Neural cell (in vitro differentiated cells): ENCODE results near the gene DGCR6L. TPM values are rescaled to one million over a fixed set of nuclear protein-coding genes. Genes with fewer than 3 reads are reported as not detected.
"Not testable (repeated sequence)": the region's sequence is repeated elsewhere in the genome, so short reads cannot be mapped to it uniquely, and the experiment has no call there.

Experiments
- H2AFZ ChIP-seq: fragments of 200-600, 300-800 bp; sonication (generic), shearing (Covaris generic); 2 replicates; pipeline ENCODE4 v1.6.0; 2014; ENCODE audit warnings: low read depth, mild to moderate bottlenecking, antibody characterized with exemption, low read length, moderate library complexity
- H3F3A ChIP-seq: fragments of 200-600 bp; shearing (Covaris generic); 2 replicates; pipeline ENCODE4 v1.6.1; 2016; ENCODE audit warnings: mild to moderate bottlenecking, moderate library complexity, mixed read lengths, antibody characterized with exemption, low read length; ENCODE audit not compliant: insufficient read depth, poor library complexity, severe bottlenecking
- H3K27ac ChIP-seq: fragments of 200-600, 300-800 bp; sonication (generic), shearing (Covaris generic); 2 replicates; pipeline ENCODE4 v1.5.1; 2014; ENCODE audit warnings: mild to moderate bottlenecking, low read length, moderate library complexity
- H3K27me3 ChIP-seq: fragments of 300-800, 200-600 bp; sonication (generic), shearing (Covaris generic); 2 replicates; pipeline ENCODE4 v1.6.0; 2014; ENCODE audit warnings: mild to moderate bottlenecking, low read depth, low read length, moderate library complexity; ENCODE audit not compliant: insufficient read depth
- H3K36me3 ChIP-seq: fragments of 300-800, 200-600 bp; sonication (generic), shearing (Covaris generic); 2 replicates; pipeline ENCODE4 v1.5.1; 2014; ENCODE audit warnings: mild to moderate bottlenecking, antibody characterized with exemption, low read length, moderate library complexity; ENCODE audit not compliant: insufficient read depth
- H3K4me2 ChIP-seq: fragments of 300-800, 200-600 bp; sonication (generic), shearing (Covaris generic); 2 replicates; pipeline ENCODE4 v1.6.0; 2014; ENCODE audit warnings: mild to moderate bottlenecking, low read length
- H3K4me3 ChIP-seq: fragments of 300-800, 200-600 bp; sonication (generic), shearing (Covaris generic); 2 replicates; pipeline ENCODE4 v1.5.1; 2014; ENCODE audit warnings: mild to moderate bottlenecking, low read length, moderate library complexity
- H3K79me2 ChIP-seq: fragments of 200-600 bp; shearing (Covaris generic); replicated peaks from 2 replicates; pipeline ENCODE4 v1.6.0; 2014; ENCODE audit warnings: mild to moderate bottlenecking, low read length, moderate library complexity; ENCODE audit not compliant: insufficient read depth
- H3K9ac ChIP-seq: fragments of 300-800, 200-600 bp; sonication (generic), shearing (Covaris generic); 2 replicates; pipeline ENCODE4 v1.6.1; 2016; ENCODE audit warnings: mild to moderate bottlenecking, low read length, mixed read lengths
- H3K9me2 ChIP-seq: fragments of 200-600 bp; shearing (Covaris generic); 2 replicates; pipeline ENCODE4 v1.6.1; 2016; ENCODE audit warnings: mild to moderate bottlenecking, low read length, mixed read lengths; ENCODE audit not compliant: insufficient read depth
- H3K9me3 ChIP-seq: fragments of 200-600, 300-800 bp; sonication (generic), shearing (Covaris generic); 2 replicates; pipeline ENCODE4 v1.6.1; 2016; ENCODE audit warnings: mild to moderate bottlenecking, mixed run types, low read length, moderate library complexity, mixed read lengths
- H4K20me1 ChIP-seq: fragments of 200-600 bp; shearing (Covaris generic); 2 replicates; pipeline ENCODE4 v1.6.1; 2016; ENCODE audit warnings: mild to moderate bottlenecking, mixed run types; ENCODE audit not compliant: insufficient read depth
- EZH2 ChIP-seq: fragments of 200-600, 300-800 bp; shearing (Covaris generic), sonication (generic); IDR thresholded peaks from 2 replicates; pipeline ENCODE4 v1.6.1; 2014; ENCODE audit warnings: antibody characterized with exemption, low read length, borderline replicate concordance, mild to moderate bottlenecking; ENCODE audit not compliant: insufficient read depth, poor library complexity, severe bottlenecking
- MXI1 ChIP-seq: fragments of 450-650 bp; conservative IDR thresholded peaks from 2 replicates; pipeline ENCODE4 v1.6.1; 2014; ENCODE audit warnings: antibody characterized with exemption, mild to moderate bottlenecking; ENCODE audit not compliant: poor library complexity, severe bottlenecking
- REST ChIP-seq: IDR thresholded peaks from 2 replicates; pipeline ENCODE4 v1.6.1; 2012; ENCODE audit warnings: borderline replicate concordance
- SMC3 ChIP-seq: fragments of 450-650 bp; conservative IDR thresholded peaks from 2 replicates; pipeline ENCODE4 v1.6.1; 2014; ENCODE audit warnings: antibody characterized with exemption, mild to moderate bottlenecking, moderate library complexity; ENCODE audit not compliant: poor library complexity
- TAF1 ChIP-seq: IDR thresholded peaks from 2 replicates; pipeline ENCODE4 v1.6.1; 2012; ENCODE audit warnings: low read depth
- polyA plus RNA-seq: library from polyadenylated mRNA; depleted of rRNA; stranded (reverse); fragments of >200 nt; gene quantifications from 2 replicates; pipeline ENCODE4 v1.2.3, GENCODE V29; 2014

DGCR6L gene
- polyA plus RNA-seq, 1 donor from 2014 or later, result 125 TPM

- not testable (repeated sequence) for H3K9me3 ChIP-seq, H3K4me3 ChIP-seq, H3K79me2 ChIP-seq, H3K9ac ChIP-seq, H4K20me1 ChIP-seq, H3K4me2 ChIP-seq, H2AFZ ChIP-seq, H3F3A ChIP-seq, H3K27me3 ChIP-seq, H3K36me3 ChIP-seq, H3K27ac ChIP-seq, H3K9me2 ChIP-seq
Measured at GRCh38 chr22:20306646-20307447, 13.0 kb downstream of the DGCR6L start.

- Histone ChIP-seq H4K20me1 (no peaks in the 10 kb centered on the region), H3K4me3 (no peak overlapping the region), H3K9ac (no peak overlapping the region), H2AFZ (no peak overlapping the region), H3K36me3 (no peaks in the 10 kb centered on the region), H3K27me3 (peaks cover 6% of the 10 kb centered on the region), H3K27ac (no peak overlapping the region), H3K4me2 (no peak overlapping the region), H3K9me2 (no peaks in the 10 kb centered on the region), H3K79me2 (no peaks in the 10 kb centered on the region), H3K9me3 (no peaks in the 10 kb centered on the region), H3F3A (no peaks in the 10 kb centered on the region)
- TF ChIP-seq TAF1 (no peak), REST (no peak)
Measured at GRCh38 chr22:20305894-20306645, 13.8 kb downstream of the DGCR6L start.

GRCh38 chr22:20305230-20305893 is 14.5 kb downstream of the DGCR6L start:
- not testable (repeated sequence) for H3K9ac ChIP-seq, H3K4me2 ChIP-seq, H3K4me3 ChIP-seq, H3K9me3 ChIP-seq, H3K79me2 ChIP-seq, H3K36me3 ChIP-seq, H3F3A ChIP-seq, H2AFZ ChIP-seq, H4K20me1 ChIP-seq, H3K9me2 ChIP-seq, H3K27ac ChIP-seq
- H3K27me3 ChIP-seq, result peaks cover 12% of the 10 kb centered on the region

GRCh38 chr22:20304646-20305045 is 15.2 kb downstream of the DGCR6L start:
- Histone ChIP-seq H3K27ac (no peak overlapping the region), H3K36me3 (no peaks in the 10 kb centered on the region), H3K9me2 (no peaks in the 10 kb centered on the region), H3K79me2 (no peaks in the 10 kb centered on the region), H4K20me1 (no peaks in the 10 kb centered on the region), H3K4me2 (no peak overlapping the region), H3F3A (no peaks in the 10 kb centered on the region), H3K9ac (no peak overlapping the region), H2AFZ (no peak overlapping the region), H3K27me3 (peaks cover 18% of the 10 kb centered on the region), H3K4me3 (no peak overlapping the region), H3K9me3 (no peaks in the 10 kb centered on the region)
- no peak for TF ChIP-seq TAF1
- TF ChIP-seq MXI1, result no peak
- TF ChIP-seq EZH2, result no peak
- TF ChIP-seq REST, result no peak
- TF ChIP-seq SMC3, result no peak
